H1 (cell line): ENCODE data around the gene VPS41. TPM values are rescaled to one million over a fixed set of nuclear protein-coding genes. Genes with fewer than 3 reads are reported as not detected.

ENCODE experiments used
- CTCF ChIA-PET: fragments of 300-600 bp; sonication (Branson Sonifier 250); formaldehyde crosslinking; loops from one replicate; lab custom pipeline; 2021; ENCODE audit not compliant: partially characterized antibody; lab: Charles Lee
- POLR2A ChIA-PET: fragments of 300-600 bp; sonication (Branson Sonifier 250); formaldehyde crosslinking; loops from one replicate; lab custom pipeline; 2021; ENCODE audit warnings: inconsistent platforms; ENCODE audit not compliant: partially characterized antibody; lab: Charles Lee
- DNase-seq, 2 experiments: peaks; one replicate each; pipeline versions ENCODE4 v3.0.0 to v3.0.0-alpha.2; 2010 to 2022; ENCODE audit warnings: low spot score in 2 of 2, low read depth in 1 of 2, mixed read lengths in 1 of 2
- FAIRE-seq: peaks from 2 replicates; lab custom pipeline; 2011; peaks lifted over from hg19 to GRCh38; lab: Jason Lieb, UNC
- H2AFZ ChIP-seq: 2 replicates; pipeline ENCODE4 v1.8.1; 2012; ENCODE audit warnings: low read length, inconsistent platforms
- H2AK5ac ChIP-seq: 2 replicates; pipeline ENCODE4 v1.6.1; 2013; ENCODE audit warnings: low read depth, low read length
- H2BK120ac ChIP-seq: replicated peaks from 2 replicates; pipeline ENCODE3; 2013; ENCODE audit warnings: low read depth, low read length, inconsistent platforms
- H2BK12ac ChIP-seq: 2 replicates; pipeline ENCODE4 v1.6.1; 2013; ENCODE audit warnings: low read depth, low read length
- H2BK15ac ChIP-seq: 2 replicates; pipeline ENCODE4 v1.6.1; 2013; ENCODE audit warnings: low read length
- H2BK20ac ChIP-seq: 2 replicates; pipeline ENCODE4 v1.6.1; 2013; ENCODE audit warnings: low read length
- H2BK5ac ChIP-seq: 2 replicates; pipeline ENCODE4 v1.6.1; 2013; ENCODE audit warnings: low read depth, low read length
- H3K14ac ChIP-seq: 2 replicates; pipeline ENCODE4 v1.6.1; 2013; ENCODE audit warnings: inconsistent platforms; ENCODE audit not compliant: insufficient read length
- H3K18ac ChIP-seq: 2 replicates; pipeline ENCODE4 v1.6.1; 2013; ENCODE audit warnings: low read length; ENCODE audit errors: extremely low read depth
- H3K23ac ChIP-seq: 2 replicates; pipeline ENCODE4 v1.6.1; 2013; ENCODE audit warnings: inconsistent platforms; ENCODE audit not compliant: insufficient read length
- H3K23me2 ChIP-seq: 2 replicates; pipeline ENCODE4 v1.6.1; 2013; ENCODE audit warnings: low read depth, low read length
- H3K27ac ChIP-seq: 2 replicates; pipeline ENCODE4 v1.6.1; 2011; ENCODE audit warnings: low read depth, low read length, inconsistent platforms
- H3K27me3 ChIP-seq, 4 experiments: replicated peaks in 1 of 4; 1 replicate in 1 of 4; 2 replicates in 3 of 4; pipeline versions ENCODE4 v1.6.1 to v1.8.1; 2011 to 2013; ENCODE audit warnings: low read length in 3 of 4, mild to moderate bottlenecking in 3 of 4, inconsistent platforms in 2 of 4, mixed read lengths in 2 of 4, moderate library complexity in 1 of 4; ENCODE audit not compliant: control insufficient read depth in 3 of 4, insufficient read depth in 3 of 4; ENCODE audit errors: extremely low read depth in 1 of 4
- H3K36me3 ChIP-seq, 4 experiments: 2 replicates each; pipeline versions ENCODE4 v1.6.1 to v1.8.1; 2011 to 2013; ENCODE audit warnings: mild to moderate bottlenecking in 4 of 4, low read length in 3 of 4, moderate library complexity in 2 of 4, control low read depth in 1 of 4, inconsistent platforms in 1 of 4; ENCODE audit not compliant: insufficient read depth in 4 of 4, control insufficient read depth in 2 of 4
- H3K4ac ChIP-seq: replicated peaks from 2 replicates; pipeline ENCODE3; 2013; ENCODE audit warnings: low read length, low read depth, mixed read lengths, inconsistent platforms; ENCODE audit not compliant: insufficient read length
- H3K4me1 ChIP-seq, 4 experiments: replicated peaks in 1 of 4; 1 replicate in 1 of 4; 2 replicates in 3 of 4; pipeline versions ENCODE4 v1.6.1 to v1.8.1; 2011 to 2013; ENCODE audit warnings: low read length in 3 of 4, inconsistent platforms in 2 of 4, mixed read lengths in 1 of 4; ENCODE audit not compliant: insufficient read depth in 4 of 4, control insufficient read depth in 3 of 4
- H3K4me2 ChIP-seq, 2 experiments: 2 replicates each; pipeline versions ENCODE4 v1.6.1 to v1.8.1; 2011 to 2013; ENCODE audit warnings: low read depth in 2 of 2, low read length in 2 of 2, control low read depth in 1 of 2, inconsistent platforms in 1 of 2, mild to moderate bottlenecking in 1 of 2; ENCODE audit not compliant: insufficient read depth in 1 of 2
- H3K4me3 ChIP-seq, 4 experiments: fragments of 200-600, 300-600 bp in 1 of 4; sonication (generic), shearing (Covaris generic), sonication (Bioruptor Twin) in 1 of 4; 2 replicates each; pipeline versions ENCODE4 v1.5.1 to v1.8.1; 2011 to 2016; ENCODE audit warnings: low read length in 4 of 4, low read depth in 3 of 4, control low read depth in 2 of 4, inconsistent platforms in 2 of 4, mild to moderate bottlenecking in 2 of 4, mixed read lengths in 1 of 4, moderate library complexity in 1 of 4; ENCODE audit not compliant: insufficient read depth in 2 of 4; ENCODE audit errors: extremely low read depth in 1 of 4
- H3K56ac ChIP-seq: replicated peaks from 2 replicates; pipeline ENCODE3; 2013; ENCODE audit warnings: low read depth, mild to moderate bottlenecking, mixed read lengths, low read length, inconsistent platforms; ENCODE audit not compliant: insufficient read length
- H3K79me1 ChIP-seq: 2 replicates; pipeline ENCODE4 v1.6.1; 2013; ENCODE audit warnings: low read depth, low read length, control low read depth
- H3K79me2 ChIP-seq, 2 experiments: 2 replicates each; pipeline versions ENCODE4 v1.6.1 to v1.8.1; 2012 to 2013; ENCODE audit warnings: low read length in 2 of 2, mild to moderate bottlenecking in 2 of 2, inconsistent platforms in 1 of 2; ENCODE audit not compliant: insufficient read depth in 2 of 2, control insufficient read depth in 1 of 2
- H3K9ac ChIP-seq, 4 experiments: replicated peaks in 1 of 4; 1 replicate in 1 of 4; 2 replicates in 3 of 4; pipeline versions ENCODE4 v1.6.1 to v1.8.1; 2011 to 2013; ENCODE audit warnings: low read depth in 3 of 4, low read length in 3 of 4, control low read depth in 2 of 4, mild to moderate bottlenecking in 2 of 4, moderate library complexity in 2 of 4, inconsistent platforms in 1 of 4; ENCODE audit errors: extremely low read depth in 1 of 4
- H3K9me3 ChIP-seq, 2 experiments: 2 replicates each; pipeline versions ENCODE4 v1.6.1 to v1.8.1; 2012 to 2013; ENCODE audit warnings: mild to moderate bottlenecking in 2 of 2, moderate library complexity in 2 of 2, control low read depth in 1 of 2, inconsistent platforms in 1 of 2, low read depth in 1 of 2, low read length in 1 of 2, mixed read lengths in 1 of 2; ENCODE audit not compliant: insufficient read depth in 2 of 2
- H4K20me1 ChIP-seq, 2 experiments: replicated peaks in 1 of 2; 2 replicates each; pipeline versions ENCODE3 to v1.8.1; 2011 to 2013; ENCODE audit warnings: inconsistent platforms in 2 of 2, low read length in 2 of 2, mild to moderate bottlenecking in 1 of 2; ENCODE audit not compliant: insufficient read depth in 2 of 2, control insufficient read depth in 1 of 2
- H4K5ac ChIP-seq: 2 replicates; pipeline ENCODE4 v1.6.1; 2013; ENCODE audit warnings: low read length, low read depth, mixed read lengths, inconsistent platforms; ENCODE audit not compliant: insufficient read length
- H4K8ac ChIP-seq: 2 replicates; pipeline ENCODE4 v1.8.0; 2013; ENCODE audit warnings: mild to moderate bottlenecking, moderate library complexity, low read length, inconsistent platforms; ENCODE audit not compliant: insufficient read depth; ENCODE audit errors: extremely low read depth
- H4K91ac ChIP-seq: replicated peaks from 2 replicates; pipeline ENCODE3; 2013; ENCODE audit warnings: low read length, mixed read lengths, inconsistent platforms; ENCODE audit not compliant: insufficient read length
- ASH2L ChIP-seq: fragments of 200-600, 300-600 bp; sonication (generic); IDR thresholded peaks from one replicate; pipeline ENCODE4 v1.7.1; 2017; ENCODE audit warnings: low read length
- BCL11A ChIP-seq, 2 experiments: IDR thresholded peaks; one replicate each; pipeline ENCODE4 v1.6.1; 2011; ENCODE audit warnings: low read depth in 2 of 2, low read length in 2 of 2, mild to moderate bottlenecking in 2 of 2
- BRCA1 ChIP-seq: IDR thresholded peaks from 2 replicates; pipeline ENCODE4 v1.6.1; 2012; ENCODE audit warnings: low read depth, low read length, improper control_type of control experiment
- EGR1 ChIP-seq: IDR thresholded peaks from 2 replicates; pipeline ENCODE4 v1.6.1; 2011; ENCODE audit warnings: low read depth, low read length, borderline replicate concordance
- HDAC6 ChIP-seq: IDR thresholded peaks from one replicate; pipeline ENCODE4 v1.7.1; 2012; ENCODE audit warnings: low read depth, mild to moderate bottlenecking, inconsistent platforms, low read length, moderate library complexity
- JUN ChIP-seq: IDR thresholded peaks from 2 replicates; pipeline ENCODE4 v1.6.1; 2011; ENCODE audit warnings: low read depth, mild to moderate bottlenecking, improper control_type of control experiment, low read length
- JUND ChIP-seq: IDR thresholded peaks from 2 replicates; pipeline ENCODE4 v1.6.1; 2011; ENCODE audit warnings: mild to moderate bottlenecking, improper control_type of control experiment, low read length
- KDM1A ChIP-seq: fragments of 200-600, 300-600 bp; sonication (generic); IDR thresholded peaks from 2 replicates; pipeline ENCODE4 v1.7.1; 2016; ENCODE audit warnings: mild to moderate bottlenecking, low read length, borderline replicate concordance
- KDM4A ChIP-seq: IDR thresholded peaks from one replicate; pipeline ENCODE4 v1.7.1; 2012; ENCODE audit warnings: low read depth, mild to moderate bottlenecking, moderate library complexity, low read length, inconsistent platforms; ENCODE audit not compliant: severe bottlenecking
- PHF8 ChIP-seq: fragments of 200-600 bp; sonication (generic); conservative IDR thresholded peaks from 2 replicates; pipeline ENCODE4 v1.7.1; 2012; ENCODE audit warnings: low read depth, mild to moderate bottlenecking, inconsistent platforms, low read length, moderate library complexity
- RNF2 ChIP-seq: fragments of 200-900, 300-1000 bp; sonication (generic); IDR thresholded peaks from 2 replicates; pipeline ENCODE4 v1.7.1; 2016; ENCODE audit warnings: borderline replicate concordance, low read depth, mild to moderate bottlenecking, antibody characterized with exemption, low read length; ENCODE audit not compliant: poor library complexity, severe bottlenecking; ENCODE audit errors: missing control alignments
- SIRT6 ChIP-seq: IDR thresholded peaks from one replicate; pipeline ENCODE4 v1.7.1; 2012; ENCODE audit warnings: low read length, inconsistent platforms
- SIX5 ChIP-seq: IDR thresholded peaks from 2 replicates; pipeline ENCODE4 v1.6.1; 2011; ENCODE audit warnings: mild to moderate bottlenecking, low read depth, low read length
- YY1 ChIP-seq: IDR thresholded peaks from 2 replicates; pipeline ENCODE4 v1.6.1; 2011; ENCODE audit warnings: low read depth, mild to moderate bottlenecking, low read length
- ZNF274 ChIP-seq: IDR thresholded peaks from 2 replicates; pipeline ENCODE4 v1.7.0; 2012; ENCODE audit warnings: low read length, borderline replicate concordance; ENCODE audit errors: extremely low read depth
- WGBS, 2 experiments: shearing (Covaris generic) in 1 of 2; methylation state at CpG; one replicate each; pipeline versions ENCODE4 v1.1.6 to v1.1.7; 2013 to 2015; ENCODE audit warnings: low lambda C conversion rate in 2 of 2, mixed read lengths in 2 of 2, inconsistent platforms in 1 of 2, low coverage in 1 of 2, missing lambda C conversion rate in 1 of 2; ENCODE audit not compliant: insufficient replicate concordance in 2 of 2, insufficient coverage in 1 of 2, insufficient read length in 1 of 2; ENCODE audit errors: extremely low coverage in 1 of 2, missing lambda C conversion rate in 1 of 2; 5-methylcytosine and 5-hydroxymethylcytosine counted together
- polyA plus RNA-seq, 7 experiments: library from polyadenylated mRNA; depleted of rRNA in 3 of 7; stranded (reverse) in 5 of 7; unstranded in 2 of 7; fragments of >200 nt in 5 of 7; fragments of 200-250 nt in 2 of 7; gene quantifications; 1 replicate in 5 of 7; 2 replicates in 1 of 7; 4 replicates in 1 of 7; pipeline versions ENCODE4 v1.2.1 to v1.2.3, GENCODE V29; 2011 to 2013; ENCODE audit warnings: missing spikeins in 2 of 7, mixed read lengths in 2 of 7
- total RNA-seq: library from RNA; stranded (reverse); fragmentation: NEBNext Ultra II Directional; extraction: Animal tissue kit (Norgen Biotek cat#: 25700); gene quantifications from 2 replicates; pipeline ENCODE4 v1.2.1, GENCODE V29; 2021

The VPS41 gene
- total and polyA plus RNA-seq, 2 of the 8 experiments (the other 6 are each of a cell fraction or from before 2014, with no cell fraction given) = 10.7 to 63.3 TPM

DNA sequence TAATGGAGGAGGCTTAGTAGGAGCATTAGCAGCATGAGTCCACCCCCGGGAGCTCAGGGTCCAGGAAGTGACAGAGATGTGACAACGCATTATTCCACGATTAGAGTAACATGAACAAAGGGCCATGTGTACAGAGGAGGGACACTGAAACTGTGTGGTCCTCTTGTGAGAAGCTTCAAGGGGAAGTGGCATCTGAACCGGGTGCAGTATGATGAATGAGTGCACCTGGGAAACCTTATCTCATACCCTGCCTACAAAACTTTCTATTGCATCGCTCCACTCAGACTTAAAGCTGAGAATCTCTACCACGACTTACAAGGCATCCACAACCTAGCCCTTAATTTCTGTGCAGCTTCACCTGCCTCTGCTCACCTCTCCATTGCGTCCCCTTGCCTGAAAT lies 162.6 kb downstream of the VPS41 start:
- POLR2A ChIA-PET = no interaction called here
- Histone ChIP-seq H3K23me2 (no peaks in the 10 kb centered on the region), H3K79me2 (no peaks in the 10 kb centered on the region)
- no peak for TF ChIP-seq SIX5
- TF ChIP-seq EGR1 = no peak
- no peak for TF ChIP-seq PHF8
- no peak for TF ChIP-seq HDAC6
- no peak for TF ChIP-seq SIRT6
- no peak for TF ChIP-seq BCL11A (IDR thresholded peaks at IDR 0.05; ENCODE audit: low read depth in 2 of 2, low read length in 2 of 2)
- TF ChIP-seq YY1 = no peak
- no peak for TF ChIP-seq ZNF274
- TF ChIP-seq KDM1A = no peak
- no peak for TF ChIP-seq JUND
- TF ChIP-seq RNF2 = no peak
- no peak for TF ChIP-seq BRCA1
- no peak for TF ChIP-seq KDM4A
- TF ChIP-seq JUN = no peak
- TF ChIP-seq ASH2L = no peak

More for the DNA sequence above, 162.6 kb downstream of the VPS41 start:
- no peak overlapping the region for H3K4me2 ChIP-seq
- no peaks in the 10 kb centered on the region for H3K27me3 ChIP-seq
- H3K79me1 ChIP-seq = no peaks in the 10 kb centered on the region
- H3K9me3 ChIP-seq = no peaks in the 10 kb centered on the region
- H2BK15ac ChIP-seq = no peak overlapping the region
- H3K4me1 ChIP-seq = no peaks in the 10 kb centered on the region; a peak in 1 of 7 replicates
- peaks cover 1 to 2% of the 10 kb centered on the region in 2 experiments for H4K20me1 ChIP-seq
- 89% methylated on average over 7 of the region's 7 CpGs; no CpG with 5 or more reads in 1 of the 2 experiments for WGBS, 2 experiments
- no peak overlapping the region for H4K91ac ChIP-seq
- no peak overlapping the region; the same call in 1 of the 2 replicates for H2AK5ac ChIP-seq
- H2BK12ac ChIP-seq = no peak overlapping the region
- H2AFZ ChIP-seq = no peak overlapping the region
- no peak overlapping the region for H4K8ac ChIP-seq
- no peak overlapping the region for H3K4me3 ChIP-seq
- H3K36me3 ChIP-seq = peaks cover 0 to 23% (median 7%) of the 10 kb centered on the region in 4 experiments; a peak in 6 of 8 replicates
- H3K14ac ChIP-seq = no peak overlapping the region
- H3K18ac ChIP-seq = no peak overlapping the region
- no peak overlapping the region for H2BK5ac ChIP-seq
- no peak overlapping the region for H4K5ac ChIP-seq
- H3K9ac ChIP-seq = no peak overlapping the region; a peak in 1 of 7 replicates
- H3K56ac ChIP-seq = no peak overlapping the region
- H3K27ac ChIP-seq = peak overlapping the region; percentile 47
- H3K23ac ChIP-seq = no peak overlapping the region
- H2BK120ac ChIP-seq = no peak overlapping the region
- no peak overlapping the region for H2BK20ac ChIP-seq
- CTCF ChIA-PET = interaction anchor here (1.3 to 1.9 kb wide), 4 partner anchors 9 to 707 kb away, joined by 4 to 6 read pairs (median 6); no protein-coding TSS in a partner anchor
- H3K4ac ChIP-seq = no peak overlapping the region
- FAIRE-seq (no peak), DNase-seq (no peak)
